ENCODE measurements around the gene STARD3NL. TPM values are rescaled to one million over a fixed set of nuclear protein-coding genes. Genes with fewer than 3 reads are reported as not detected.

The STARD3NL gene
- total and polyA plus RNA-seq, 2 of the 13 experiments (the other 11 are each of a cell fraction or from before 2014, with no cell fraction given) = 37.3 to 42.3 TPM

DNA sequence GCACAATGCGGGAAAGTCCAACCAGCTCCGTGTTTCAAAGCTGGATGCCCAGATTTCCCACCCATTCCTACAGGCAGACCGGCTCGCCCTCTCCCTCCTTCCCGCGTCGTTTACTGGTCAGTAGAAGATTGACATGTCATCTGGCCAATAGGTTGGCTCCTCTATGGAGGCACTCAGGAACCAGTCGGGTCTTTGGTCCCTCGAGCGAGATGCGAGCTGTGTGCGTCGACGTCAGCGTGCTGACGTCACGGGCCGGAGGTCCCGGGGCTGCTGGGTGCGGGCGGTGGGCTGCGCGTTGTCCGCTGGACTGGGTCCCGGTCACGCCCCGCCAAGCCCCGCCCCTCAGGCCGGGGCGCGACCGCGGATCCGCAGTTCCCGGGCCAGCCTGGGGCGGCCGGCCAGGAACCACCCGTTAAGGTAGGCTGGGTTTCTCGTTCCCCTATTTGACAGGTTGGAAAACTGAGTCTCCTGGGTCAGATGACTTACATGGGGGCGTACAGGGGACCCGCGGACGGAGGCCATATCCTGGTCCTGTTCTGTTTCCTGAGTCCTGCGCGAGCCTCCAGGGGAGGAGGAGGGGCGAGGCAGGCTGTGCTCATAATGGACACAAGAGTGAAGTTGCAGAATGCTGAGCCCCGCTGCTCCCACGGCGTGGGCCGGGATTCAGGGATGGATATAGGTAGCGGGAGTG, at the start of gene STARD3NL (continued):
- TF ChIP-seq YEATS4 (CRISPR knock-in tag; IDR thresholded peaks at IDR 0.05; ENCODE audit: borderline replicate concordance) (peak; percentile 68), ZNF501 (CRISPR knock-in tag; IDR thresholded peaks at IDR 0.05) (no peak; the same call in none of the 2 replicates), PHF20 (CRISPR knock-in tag; IDR thresholded peaks at IDR 0.05) (0 out of 2 replicates have a peak, but pooled peaks have one; percentile 52), TBL1XR1 (IDR thresholded peaks at IDR 0.05; ENCODE audit: borderline replicate concordance, low read length, partially characterized antibody) (no peak), ATF1 (CRISPR knock-in tag; IDR thresholded peaks at IDR 0.05) (peak; percentile 90), ZNF24 (IDR thresholded peaks at IDR 0.05) (0 out of 2 replicates have a peak, but pooled peaks have one; percentile 19), ZNF253 (CRISPR knock-in tag; IDR thresholded peaks at IDR 0.05; ENCODE audit: borderline replicate concordance) (no peak; the same call in 1 of the 2 replicates), ZNF224 (CRISPR knock-in tag; IDR thresholded peaks at IDR 0.05) (peak; percentile 25; the same call in 1 of the 2 replicates), ZNF431 (CRISPR knock-in tag; IDR thresholded peaks at IDR 0.05; ENCODE audit: borderline replicate concordance, low read depth) (no peak), HNRNPK (IDR thresholded peaks at IDR 0.05; ENCODE audit: low read depth, low read length, poor library complexity, severe bottlenecking) (no peak), ZNF335 (CRISPR knock-in tag; IDR thresholded peaks at IDR 0.05) (no peak), BORCS8-MEF2B (CRISPR knock-in tag; IDR thresholded peaks at IDR 0.05) (peak; percentile 63; the same call in 1 of the 2 replicates), GFI1 (CRISPR knock-in tag; IDR thresholded peaks at IDR 0.05; ENCODE audit: borderline replicate concordance) (peak; percentile 77; the same call in 1 of the 2 replicates), ZNF772 (CRISPR knock-in tag; IDR thresholded peaks at IDR 0.05) (no peak; the same call in 1 of the 2 replicates)
- TF ChIP-seq, protein P1, sequence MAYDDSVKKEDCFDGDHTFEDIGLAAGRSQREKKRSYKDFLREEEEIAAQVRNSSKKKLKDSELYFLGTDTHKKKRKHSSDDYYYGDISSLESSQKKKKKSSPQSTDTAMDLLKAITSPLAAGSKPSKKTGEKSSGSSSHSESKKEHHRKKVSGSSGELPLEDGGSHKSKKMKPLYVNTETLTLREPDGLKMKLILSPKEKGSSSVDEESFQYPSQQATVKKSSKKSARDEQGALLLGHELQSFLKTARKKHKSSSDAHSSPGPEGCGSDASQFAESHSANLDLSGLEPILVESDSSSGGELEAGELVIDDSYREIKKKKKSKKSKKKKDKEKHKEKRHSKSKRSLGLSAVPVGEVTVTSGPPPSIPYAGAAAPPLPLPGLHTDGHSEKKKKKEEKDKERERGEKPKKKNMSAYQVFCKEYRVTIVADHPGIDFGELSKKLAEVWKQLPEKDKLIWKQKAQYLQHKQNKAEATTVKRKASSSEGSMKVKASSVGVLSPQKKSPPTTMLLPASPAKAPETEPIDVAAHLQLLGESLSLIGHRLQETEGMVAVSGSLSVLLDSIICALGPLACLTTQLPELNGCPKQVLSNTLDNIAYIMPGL (CRISPR knock-in tag; IDR thresholded peaks at IDR 0.05; ENCODE audit: borderline replicate concordance in 1 of 2, low read depth in 1 of 2) = peak in 1 of 2 experiments; percentile 62; a peak in 1 of 4 replicates
- TF ChIP-seq, protein P2, sequence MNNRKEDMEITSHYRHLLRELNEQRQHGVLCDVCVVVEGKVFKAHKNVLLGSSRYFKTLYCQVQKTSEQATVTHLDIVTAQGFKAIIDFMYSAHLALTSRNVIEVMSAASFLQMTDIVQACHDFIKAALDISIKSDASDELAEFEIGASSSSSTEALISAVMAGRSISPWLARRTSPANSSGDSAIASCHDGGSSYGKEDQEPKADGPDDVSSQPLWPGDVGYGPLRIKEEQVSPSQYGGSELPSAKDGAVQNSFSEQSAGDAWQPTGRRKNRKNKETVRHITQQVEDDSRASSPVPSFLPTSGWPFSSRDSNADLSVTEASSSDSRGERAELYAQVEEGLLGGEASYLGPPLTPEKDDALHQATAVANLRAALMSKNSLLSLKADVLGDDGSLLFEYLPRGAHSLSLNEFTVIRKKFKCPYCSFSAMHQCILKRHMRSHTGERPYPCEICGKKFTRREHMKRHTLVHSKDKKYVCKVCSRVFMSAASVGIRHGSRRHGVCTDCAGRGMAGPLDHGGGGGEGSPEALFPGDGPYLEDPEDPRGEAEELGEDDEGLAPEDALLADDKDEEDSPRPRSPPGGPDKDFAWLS (CRISPR knock-in tag; IDR thresholded peaks at IDR 0.05; ENCODE audit: borderline replicate concordance) = no peak
- TF ChIP-seq, protein P3, sequence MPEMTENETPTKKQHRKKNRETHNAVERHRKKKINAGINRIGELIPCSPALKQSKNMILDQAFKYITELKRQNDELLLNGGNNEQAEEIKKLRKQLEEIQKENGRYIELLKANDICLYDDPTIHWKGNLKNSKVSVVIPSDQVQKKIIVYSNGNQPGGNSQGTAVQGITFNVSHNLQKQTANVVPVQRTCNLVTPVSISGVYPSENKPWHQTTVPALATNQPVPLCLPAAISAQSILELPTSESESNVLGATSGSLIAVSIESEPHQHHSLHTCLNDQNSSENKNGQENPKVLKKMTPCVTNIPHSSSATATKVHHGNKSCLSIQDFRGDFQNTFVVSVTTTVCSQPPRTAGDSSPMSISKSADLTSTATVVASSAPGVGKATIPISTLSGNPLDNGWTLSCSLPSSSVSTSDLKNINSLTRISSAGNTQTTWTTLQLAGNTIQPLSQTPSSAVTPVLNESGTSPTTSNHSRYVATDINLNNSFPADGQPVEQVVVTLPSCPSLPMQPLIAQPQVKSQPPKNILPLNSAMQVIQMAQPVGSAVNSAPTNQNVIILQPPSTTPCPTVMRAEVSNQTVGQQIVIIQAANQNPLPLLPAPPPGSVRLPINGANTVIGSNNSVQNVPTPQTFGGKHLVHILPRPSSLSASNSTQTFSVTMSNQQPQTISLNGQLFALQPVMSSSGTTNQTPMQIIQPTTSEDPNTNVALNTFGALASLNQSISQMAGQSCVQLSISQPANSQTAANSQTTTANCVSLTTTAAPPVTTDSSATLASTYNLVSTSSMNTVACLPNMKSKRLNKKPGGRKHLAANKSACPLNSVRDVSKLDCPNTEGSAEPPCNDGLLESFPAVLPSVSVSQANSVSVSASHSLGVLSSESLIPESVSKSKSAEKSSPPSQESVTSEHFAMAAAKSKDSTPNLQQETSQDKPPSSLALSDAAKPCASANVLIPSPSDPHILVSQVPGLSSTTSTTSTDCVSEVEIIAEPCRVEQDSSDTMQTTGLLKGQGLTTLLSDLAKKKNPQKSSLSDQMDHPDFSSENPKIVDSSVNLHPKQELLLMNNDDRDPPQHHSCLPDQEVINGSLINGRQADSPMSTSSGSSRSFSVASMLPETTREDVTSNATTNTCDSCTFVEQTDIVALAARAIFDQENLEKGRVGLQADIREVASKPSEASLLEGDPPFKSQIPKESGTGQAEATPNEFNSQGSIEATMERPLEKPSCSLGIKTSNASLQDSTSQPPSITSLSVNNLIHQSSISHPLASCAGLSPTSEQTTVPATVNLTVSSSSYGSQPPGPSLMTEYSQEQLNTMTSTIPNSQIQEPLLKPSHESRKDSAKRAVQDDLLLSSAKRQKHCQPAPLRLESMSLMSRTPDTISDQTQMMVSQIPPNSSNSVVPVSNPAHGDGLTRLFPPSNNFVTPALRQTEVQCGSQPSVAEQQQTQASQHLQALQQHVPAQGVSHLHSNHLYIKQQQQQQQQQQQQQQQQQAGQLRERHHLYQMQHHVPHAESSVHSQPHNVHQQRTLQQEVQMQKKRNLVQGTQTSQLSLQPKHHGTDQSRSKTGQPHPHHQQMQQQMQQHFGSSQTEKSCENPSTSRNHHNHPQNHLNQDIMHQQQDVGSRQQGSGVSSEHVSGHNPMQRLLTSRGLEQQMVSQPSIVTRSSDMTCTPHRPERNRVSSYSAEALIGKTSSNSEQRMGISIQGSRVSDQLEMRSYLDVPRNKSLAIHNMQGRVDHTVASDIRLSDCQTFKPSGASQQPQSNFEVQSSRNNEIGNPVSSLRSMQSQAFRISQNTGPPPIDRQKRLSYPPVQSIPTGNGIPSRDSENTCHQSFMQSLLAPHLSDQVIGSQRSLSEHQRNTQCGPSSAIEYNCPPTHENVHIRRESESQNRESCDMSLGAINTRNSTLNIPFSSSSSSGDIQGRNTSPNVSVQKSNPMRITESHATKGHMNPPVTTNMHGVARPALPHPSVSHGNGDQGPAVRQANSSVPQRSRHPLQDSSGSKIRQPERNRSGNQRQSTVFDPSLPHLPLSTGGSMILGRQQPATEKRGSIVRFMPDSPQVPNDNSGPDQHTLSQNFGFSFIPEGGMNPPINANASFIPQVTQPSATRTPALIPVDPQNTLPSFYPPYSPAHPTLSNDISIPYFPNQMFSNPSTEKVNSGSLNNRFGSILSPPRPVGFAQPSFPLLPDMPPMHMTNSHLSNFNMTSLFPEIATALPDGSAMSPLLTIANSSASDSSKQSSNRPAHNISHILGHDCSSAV (CRISPR knock-in tag; IDR thresholded peaks at IDR 0.05; ENCODE audit: borderline replicate concordance) = no peak
